SK-N-MC (cell line): Measurements from ENCODE around the gene CCDC154.
"Not testable (repeated sequence)": the region's sequence is repeated elsewhere in the genome, so short reads cannot be mapped to it uniquely, and the experiment has no call there.

Experiments
- DNase-seq: peaks from one replicate; pipeline ENCODE4 v3.0.0-alpha.2; 2011; ENCODE audit warnings: low read depth, low spot score
- H3K27ac ChIP-seq: fragments of 200-600 bp; sonication (generic); 2 replicates; pipeline ENCODE4 v1.5.1; 2016; ENCODE audit warnings: mixed run types
- H3K36me3 ChIP-seq: fragments of 200-600 bp; sonication (generic); 2 replicates; pipeline ENCODE4 v1.6.1; 2017; ENCODE audit warnings: antibody characterized with exemption, low read length, mixed read lengths; ENCODE audit not compliant: insufficient read depth
- H3K4me3 ChIP-seq: fragments of 200-600 bp; sonication (generic); 2 replicates; pipeline ENCODE4 v1.5.1; 2016
- H3K9ac ChIP-seq: fragments of 200-600 bp; sonication (generic); 2 replicates; pipeline ENCODE4 v1.8.0; 2017; ENCODE audit warnings: mixed run types, mixed read lengths; ENCODE audit not compliant: insufficient read length
- H3K9me3 ChIP-seq: fragments of 200-600 bp; sonication (generic); 2 replicates; pipeline ENCODE4 v1.6.1; 2017; ENCODE audit warnings: low read depth, mild to moderate bottlenecking, antibody characterized with exemption, low read length, moderate library complexity, mixed read lengths
- EZH2 ChIP-seq: fragments of 200-600 bp; sonication (generic); IDR thresholded peaks from one replicate; pipeline ENCODE4 v1.6.1; 2017; ENCODE audit warnings: antibody characterized with exemption
- FOXP2 ChIP-seq: optimal IDR thresholded peaks from 2 replicates; pipeline ENCODE3; 2011; ENCODE audit warnings: mild to moderate bottlenecking, moderate library complexity; ENCODE audit not compliant: insufficient read depth; ENCODE audit errors: extremely low read length, control extremely low read depth
- POLR2AphosphoS5 ChIP-seq: IDR thresholded peaks from 2 replicates; pipeline ENCODE4 v1.6.1; 2012; ENCODE audit warnings: mild to moderate bottlenecking, low read depth, low read length, borderline replicate concordance

The CCDC154 gene

GRCh38 chr16:1474796-1475551, 30.6 kb upstream of the CCDC154 start, which contains the start of gene CLCN7:
TSS of gene CLCN7 (minus strand) at chr16:1475028. CDS start at chr16:1474974, 54 bp downstream.
- no peaks in the 10 kb centered on the region for H3K9me3 ChIP-seq
- H3K4me3 ChIP-seq = peak within 1 kb of the TSS; percentile 91
- DNase-seq = no peak
- peak within 1 kb of the TSS; percentile 88 for H3K27ac ChIP-seq
- TF ChIP-seq EZH2 (no peak), FOXP2 (peak; percentile 47), POLR2AphosphoS5 (peak; percentile 80)
- peak within 1 kb of the TSS; percentile 99 for H3K9ac ChIP-seq
- no peaks in the 10 kb centered on the region for H3K36me3 ChIP-seq

GRCh38 chr16:1474082-1474795, 29.9 kb upstream of the CCDC154 start:
- Histone ChIP-seq H3K9ac (peak overlapping the region; percentile 99), H3K27ac (0 out of 2 replicates have a peak overlapping the region, but pooled peaks have one; percentile 36), H3K4me3 (peak overlapping the region; percentile 91), H3K9me3 (no peaks in the 10 kb centered on the region), H3K36me3 (no peaks in the 10 kb centered on the region)
- DNase-seq = no peak
- TF ChIP-seq POLR2AphosphoS5 = no peak
- TF ChIP-seq FOXP2 = no peak
- TF ChIP-seq EZH2 = no peak

- Histone ChIP-seq H3K36me3 (no peaks in the 10 kb centered on the region), H3K9ac (no peak overlapping the region), H3K9me3 (no peaks in the 10 kb centered on the region), H3K27ac (no peak overlapping the region), H3K4me3 (no peak overlapping the region)
- TF ChIP-seq EZH2 = no peak
- no peak for TF ChIP-seq FOXP2
- TF ChIP-seq POLR2AphosphoS5 = no peak
- DNase-seq = no peak
Measured at GRCh38 chr16:1472974-1473373, 28.6 kb upstream of the CCDC154 start.

- no peak overlapping the region for H3K4me3 ChIP-seq
- TF ChIP-seq FOXP2 (no peak), POLR2AphosphoS5 (no peak)
- DNase-seq = no peak
- no peak overlapping the region for H3K27ac ChIP-seq
- H3K36me3 ChIP-seq = no peaks in the 10 kb centered on the region
- no peak overlapping the region for H3K9ac ChIP-seq
- no peaks in the 10 kb centered on the region for H3K9me3 ChIP-seq
Measured at GRCh38 chr16:1471569-1472194, 27.3 kb upstream of the CCDC154 start.

- Histone ChIP-seq H3K9ac (no peak overlapping the region), H3K36me3 (no peaks in the 10 kb centered on the region), H3K9me3 (no peaks in the 10 kb centered on the region), H3K4me3 (no peak overlapping the region), H3K27ac (no peak overlapping the region)
- no peak for DNase-seq
- no peak for TF ChIP-seq EZH2
- no peak for TF ChIP-seq POLR2AphosphoS5
- TF ChIP-seq FOXP2 = no peak
Measured at GRCh38 chr16:1470481-1471251, 26.3 kb upstream of the CCDC154 start.

- H3K4me3 ChIP-seq = no peak overlapping the region
Measured at GRCh38 chr16:1469693-1470201, 25.4 kb upstream of the CCDC154 start.

GRCh38 chr16:1469141-1469540, 24.8 kb upstream of the CCDC154 start:
- not testable (repeated sequence) for H3K27ac ChIP-seq, H3K4me3 ChIP-seq, H3K9ac ChIP-seq, H3K36me3 ChIP-seq, DNase-seq, H3K9me3 ChIP-seq

More at GRCh38 chr16:1469693-1470201, 25.4 kb upstream of the CCDC154 start:
- no peak overlapping the region for H3K27ac ChIP-seq
- H3K36me3 ChIP-seq = no peaks in the 10 kb centered on the region
- no peak for TF ChIP-seq FOXP2
- TF ChIP-seq POLR2AphosphoS5 = no peak
- TF ChIP-seq EZH2 = no peak
- no peaks in the 10 kb centered on the region for H3K9me3 ChIP-seq
- no peak overlapping the region for H3K9ac ChIP-seq
- no peak for DNase-seq

GRCh38 chr16:1468426-1468810, 24.1 kb upstream of the CCDC154 start:
- Histone ChIP-seq H3K9ac (no peak overlapping the region), H3K36me3 (no peaks in the 10 kb centered on the region), H3K27ac (no peak overlapping the region), H3K4me3 (no peak overlapping the region), H3K9me3 (no peaks in the 10 kb centered on the region)
- no peak for DNase-seq
- no peak for TF ChIP-seq POLR2AphosphoS5
- TF ChIP-seq FOXP2 = no peak
- TF ChIP-seq EZH2 = no peak
